Activated naive CD4-positive, alpha-beta T cell treated with Interleukin-2 at 50 U/mL for 16 hours (primary cell): ENCODE data around the gene GAN.

ENCODE experiments used
- DNase-seq: peaks from one replicate; pipeline ENCODE4 v3.0.0-alpha.2; 2020

GAN gene

GRCh38 chr16:81435103-81435502 lies 120.3 kb downstream of the GAN start:
- no peak for DNase-seq

GRCh38 chr16:81435567-81435966 lies 120.8 kb downstream of the GAN start:
- no peak for DNase-seq

- no peak for DNase-seq
Observed at GRCh38 chr16:81436386-81436785, 121.6 kb downstream of the GAN start.

GRCh38 chr16:81437865-81438264 lies 123.1 kb downstream of the GAN start:
- no peak for DNase-seq
